ENCODE results near the gene GAREM2.

GAREM2 gene

GRCh38 chr2:26190369-26190768 is 17.5 kb downstream of the GAREM2 start:
- Histone ChIP-seq H3K36me3 (ENCODE audit: control insufficient read depth, insufficient read depth, low read length, severe bottlenecking) (peaks cover 57% of the 10 kb centered on the region), H3K4me1 (ENCODE audit: control insufficient read depth, insufficient read depth, low read length) (peaks cover 15% of the 10 kb centered on the region), H3K9ac (ENCODE audit: low read length) (no peak overlapping the region), H3K27me3 (replicated peaks; ENCODE audit: control insufficient read depth, insufficient read depth, low read length) (no peaks in the 10 kb centered on the region), H3K9me3 (ENCODE audit: control insufficient read depth, low read length) (no peaks in the 10 kb centered on the region), H3K4me3 (ENCODE audit: low read length) (no peak overlapping the region)
- DNase-seq (ENCODE audit: low read depth): no peak

GRCh38 chr2:26191316-26192159 is 18.6 kb downstream of the GAREM2 start:
- Histone ChIP-seq H3K4me3 (ENCODE audit: low read length) (no peak overlapping the region), H3K36me3 (ENCODE audit: control insufficient read depth, insufficient read depth, low read length, severe bottlenecking) (peaks cover 68% of the 10 kb centered on the region), H3K9me3 (ENCODE audit: control insufficient read depth, low read length) (no peaks in the 10 kb centered on the region), H3K27me3 (replicated peaks; ENCODE audit: control insufficient read depth, insufficient read depth, low read length) (no peaks in the 10 kb centered on the region), H3K9ac (ENCODE audit: low read length) (no peak overlapping the region), H3K4me1 (ENCODE audit: control insufficient read depth, insufficient read depth, low read length) (peaks cover 9% of the 10 kb centered on the region)
- no peak for DNase-seq (ENCODE audit: low read depth)

GRCh38 chr2:26193578-26194231 is 20.8 kb downstream of the GAREM2 start:
- no peaks in the 10 kb centered on the region for H3K27me3 ChIP-seq (replicated peaks; ENCODE audit: control insufficient read depth, insufficient read depth, low read length)
- H3K9me3 ChIP-seq (ENCODE audit: control insufficient read depth, low read length): no peaks in the 10 kb centered on the region
- no peak overlapping the region for H3K4me3 ChIP-seq (ENCODE audit: low read length)
- DNase-seq (ENCODE audit: low read depth): no peak
- peaks cover 2% of the 10 kb centered on the region for H3K4me1 ChIP-seq (ENCODE audit: control insufficient read depth, insufficient read depth, low read length)
- no peak overlapping the region for H3K9ac ChIP-seq (ENCODE audit: low read length)
- H3K36me3 ChIP-seq (ENCODE audit: control insufficient read depth, insufficient read depth, low read length, severe bottlenecking): peaks cover 90% of the 10 kb centered on the region

GRCh38 chr2:26195040-26195984 is 22.4 kb downstream of the GAREM2 start:
- H3K36me3 ChIP-seq (ENCODE audit: control insufficient read depth, insufficient read depth, low read length, severe bottlenecking): peaks cover 100% of the 10 kb centered on the region

DNA sequence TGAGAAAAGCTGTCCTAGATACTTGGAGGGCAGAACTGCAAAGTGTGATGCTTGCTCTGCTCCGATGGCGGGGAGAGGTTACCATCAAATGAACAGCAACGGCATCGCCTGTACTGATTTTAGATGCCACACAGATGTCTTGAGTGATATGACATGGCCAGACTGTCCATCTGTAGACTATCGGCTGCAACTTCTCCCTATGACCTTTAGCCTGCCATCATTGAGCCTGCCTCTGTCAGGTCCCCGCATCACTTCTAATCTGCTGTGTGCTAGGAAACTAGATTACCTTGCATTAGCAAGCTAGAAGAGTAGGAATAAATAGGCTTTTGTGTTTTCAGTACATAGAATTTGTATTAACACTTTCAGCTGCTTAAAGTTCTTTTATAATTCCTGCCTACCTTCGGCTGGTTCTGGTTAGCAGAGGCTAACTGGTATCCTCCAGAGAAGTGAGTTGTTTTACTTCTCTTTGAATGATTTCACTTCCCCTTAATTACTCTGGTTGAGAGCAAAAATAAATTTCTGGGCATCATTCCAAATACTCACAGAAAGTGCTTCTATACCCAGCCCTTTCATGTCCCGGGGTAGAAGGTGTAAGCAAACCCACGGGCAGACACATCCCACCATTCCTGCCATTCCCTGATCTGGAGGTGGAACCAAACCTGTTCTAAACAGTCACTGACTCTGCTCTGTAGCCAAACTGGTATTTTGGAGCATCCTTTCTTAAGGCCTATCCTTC is 24.0 kb downstream of the GAREM2 start:
- Histone ChIP-seq H3K9me3 (ENCODE audit: control insufficient read depth, low read length) (no peaks in the 10 kb centered on the region), H3K4me1 (ENCODE audit: control insufficient read depth, insufficient read depth, low read length) (no peaks in the 10 kb centered on the region), H3K9ac (ENCODE audit: low read length) (no peak overlapping the region), H3K27me3 (replicated peaks; ENCODE audit: control insufficient read depth, insufficient read depth, low read length) (no peaks in the 10 kb centered on the region), H3K4me3 (ENCODE audit: low read length) (no peak overlapping the region), H3K36me3 (ENCODE audit: control insufficient read depth, insufficient read depth, low read length, severe bottlenecking) (peaks cover 99% of the 10 kb centered on the region)
- DNase-seq (ENCODE audit: low read depth): no peak

More at GRCh38 chr2:26195040-26195984, 22.4 kb downstream of the GAREM2 start:
- H3K9ac ChIP-seq (ENCODE audit: low read length): no peak overlapping the region
- no peaks in the 10 kb centered on the region for H3K9me3 ChIP-seq (ENCODE audit: control insufficient read depth, low read length)
- no peaks in the 10 kb centered on the region for H3K27me3 ChIP-seq (replicated peaks; ENCODE audit: control insufficient read depth, insufficient read depth, low read length)
- H3K4me3 ChIP-seq (ENCODE audit: low read length): no peak overlapping the region
- H3K4me1 ChIP-seq (ENCODE audit: control insufficient read depth, insufficient read depth, low read length): no peaks in the 10 kb centered on the region
- no peak for DNase-seq (ENCODE audit: low read depth)

GRCh38 chr2:26197516-26197915 is 24.6 kb downstream of the GAREM2 start:
- Histone ChIP-seq H3K4me3 (ENCODE audit: low read length) (no peak overlapping the region), H3K9me3 (ENCODE audit: control insufficient read depth, low read length) (no peaks in the 10 kb centered on the region), H3K4me1 (ENCODE audit: control insufficient read depth, insufficient read depth, low read length) (no peaks in the 10 kb centered on the region), H3K9ac (ENCODE audit: low read length) (no peak overlapping the region), H3K27me3 (replicated peaks; ENCODE audit: control insufficient read depth, insufficient read depth, low read length) (no peaks in the 10 kb centered on the region), H3K36me3 (ENCODE audit: control insufficient read depth, insufficient read depth, low read length, severe bottlenecking) (peaks cover 99% of the 10 kb centered on the region)
- DNase-seq (ENCODE audit: low read depth): no peak

GRCh38 chr2:26202981-26203490 is 30.1 kb downstream of the GAREM2 start:
- H3K36me3 ChIP-seq (ENCODE audit: control insufficient read depth, insufficient read depth, low read length, severe bottlenecking): peaks cover 93% of the 10 kb centered on the region
- H3K27me3 ChIP-seq (replicated peaks; ENCODE audit: control insufficient read depth, insufficient read depth, low read length): no peaks in the 10 kb centered on the region
- H3K9me3 ChIP-seq (ENCODE audit: control insufficient read depth, low read length): no peaks in the 10 kb centered on the region
- no peak overlapping the region for H3K4me3 ChIP-seq (ENCODE audit: low read length)
- no peak for DNase-seq (ENCODE audit: low read depth)
- no peak overlapping the region for H3K9ac ChIP-seq (ENCODE audit: low read length)
- no peaks in the 10 kb centered on the region for H3K4me1 ChIP-seq (ENCODE audit: control insufficient read depth, insufficient read depth, low read length)

DNA sequence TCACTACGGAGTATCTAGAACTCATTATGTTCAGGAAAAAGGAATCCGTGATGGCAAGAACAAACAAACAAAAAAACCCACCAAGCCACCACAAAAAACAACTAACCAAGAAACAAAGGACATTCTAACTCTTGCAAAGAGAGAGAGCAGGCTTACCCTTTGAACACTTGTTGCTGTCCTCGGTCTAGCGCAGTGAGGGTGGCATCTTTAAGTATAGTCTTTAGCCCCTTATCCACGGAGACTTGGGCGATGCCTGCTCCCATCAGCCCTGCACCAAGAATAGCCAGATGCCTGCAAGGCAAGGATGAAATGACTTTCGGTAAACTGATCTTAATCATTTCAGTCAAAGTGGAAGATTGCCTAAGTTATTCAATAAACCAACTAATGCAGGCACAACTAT is 31.0 kb downstream of the GAREM2 start:
- H3K27me3 ChIP-seq (replicated peaks; ENCODE audit: control insufficient read depth, insufficient read depth, low read length): no peaks in the 10 kb centered on the region
- peaks cover 93% of the 10 kb centered on the region for H3K36me3 ChIP-seq (ENCODE audit: control insufficient read depth, insufficient read depth, low read length, severe bottlenecking)
- no peaks in the 10 kb centered on the region for H3K4me1 ChIP-seq (ENCODE audit: control insufficient read depth, insufficient read depth, low read length)
- no peak overlapping the region for H3K4me3 ChIP-seq (ENCODE audit: low read length)
- no peak overlapping the region for H3K9ac ChIP-seq (ENCODE audit: low read length)
- DNase-seq (ENCODE audit: low read depth): no peak
- no peaks in the 10 kb centered on the region for H3K9me3 ChIP-seq (ENCODE audit: control insufficient read depth, low read length)

GRCh38 chr2:26212011-26212410 is 39.1 kb downstream of the GAREM2 start:
- Histone ChIP-seq H3K9me3 (ENCODE audit: control insufficient read depth, low read length) (no peaks in the 10 kb centered on the region), H3K36me3 (ENCODE audit: control insufficient read depth, insufficient read depth, low read length, severe bottlenecking) (peaks cover 99% of the 10 kb centered on the region), H3K27me3 (replicated peaks; ENCODE audit: control insufficient read depth, insufficient read depth, low read length) (no peaks in the 10 kb centered on the region), H3K9ac (ENCODE audit: low read length) (no peak overlapping the region), H3K4me1 (ENCODE audit: control insufficient read depth, insufficient read depth, low read length) (no peaks in the 10 kb centered on the region), H3K4me3 (ENCODE audit: low read length) (no peak overlapping the region)
- DNase-seq (ENCODE audit: low read depth): no peak

- H3K36me3 ChIP-seq (ENCODE audit: control insufficient read depth, insufficient read depth, low read length, severe bottlenecking): peaks cover 95% of the 10 kb centered on the region
Measured at GRCh38 chr2:26214759-26215158, 41.9 kb downstream of the GAREM2 start.

More at GRCh38 chr2:26214759-26215158, 41.9 kb downstream of the GAREM2 start:
- Histone ChIP-seq H3K27me3 (replicated peaks; ENCODE audit: control insufficient read depth, insufficient read depth, low read length) (no peaks in the 10 kb centered on the region), H3K4me3 (ENCODE audit: low read length) (no peak overlapping the region), H3K9ac (ENCODE audit: low read length) (no peak overlapping the region), H3K4me1 (ENCODE audit: control insufficient read depth, insufficient read depth, low read length) (no peaks in the 10 kb centered on the region), H3K9me3 (ENCODE audit: control insufficient read depth, low read length) (peaks cover 11% of the 10 kb centered on the region)
- no peak for DNase-seq (ENCODE audit: low read depth)
